ENCODE data around the gene KIF5A.
"Not testable (repeated sequence)": the region's sequence is repeated elsewhere in the genome, so short reads cannot be mapped to it uniquely, and the experiment has no call there.

The KIF5A gene

DNA sequence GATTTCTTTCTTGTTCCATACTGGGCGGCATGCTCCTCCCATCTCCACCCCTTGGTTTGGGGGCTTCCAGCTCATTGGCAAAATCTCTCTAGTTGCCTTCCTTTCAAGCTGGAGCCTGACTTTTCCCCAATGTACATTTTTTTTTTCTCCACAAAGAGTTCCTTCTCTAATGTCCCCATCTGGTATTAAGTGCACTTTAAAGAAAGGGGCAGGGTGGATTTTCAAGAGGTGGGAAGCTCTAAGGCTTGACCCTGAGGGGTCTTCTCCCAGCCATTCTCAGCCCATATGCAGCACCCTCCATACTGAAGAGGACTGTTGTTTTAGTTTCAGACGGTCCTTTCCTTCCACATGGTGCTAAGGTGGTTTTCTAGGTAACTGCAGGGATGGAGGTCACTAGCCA is 35.3 kb downstream of the KIF5A start:
- no peak for DNase-seq

DNA sequence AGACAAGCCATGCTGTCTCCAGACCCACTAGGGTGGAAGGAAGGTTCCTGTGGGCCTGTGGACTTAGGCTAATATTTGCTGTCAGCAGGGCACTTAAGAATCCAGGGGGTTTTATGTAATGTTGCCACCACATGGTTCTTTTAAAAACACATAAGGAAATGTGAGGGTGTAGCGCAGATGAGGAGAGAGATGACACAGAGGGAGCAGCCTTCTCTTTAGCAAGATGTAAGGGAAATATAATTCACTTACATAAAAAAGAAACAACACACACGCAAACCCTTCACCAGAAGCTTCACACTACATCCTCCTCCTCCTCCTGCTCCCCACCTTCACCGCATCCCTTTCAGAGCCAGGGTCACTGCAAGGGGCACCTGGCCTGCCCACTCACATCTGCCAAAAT is 36.3 kb downstream of the KIF5A start:
- DNase-seq = no peak

DNA sequence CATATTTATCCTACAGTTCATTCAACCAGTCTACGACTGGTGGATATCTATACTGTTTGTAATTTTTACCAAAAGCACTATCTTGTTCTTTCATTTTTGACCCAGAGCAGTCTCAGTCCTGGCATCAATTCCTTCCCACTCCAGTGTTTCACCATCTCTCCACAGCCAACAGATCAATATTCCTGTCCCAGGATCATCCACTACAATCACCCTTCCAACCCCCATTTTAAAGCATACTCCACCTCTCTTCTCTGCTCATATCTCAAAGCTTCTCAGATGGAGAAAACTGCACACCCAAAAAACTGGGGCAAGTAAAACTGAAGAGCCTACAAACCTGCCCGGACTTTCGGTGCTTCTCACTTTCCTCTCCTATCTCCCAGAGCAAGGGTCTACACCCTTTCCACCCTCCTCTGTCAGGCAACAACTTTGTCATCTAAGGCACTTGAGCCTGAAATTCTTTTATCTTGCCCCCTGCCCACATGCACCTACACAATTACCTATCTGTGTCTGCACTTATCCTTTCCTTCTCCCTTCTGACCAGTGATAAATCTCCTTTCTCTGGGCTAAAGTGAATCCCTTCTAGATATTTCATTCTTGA is 37.1 kb downstream of the KIF5A start:
- DNase-seq = no peak

DNA sequence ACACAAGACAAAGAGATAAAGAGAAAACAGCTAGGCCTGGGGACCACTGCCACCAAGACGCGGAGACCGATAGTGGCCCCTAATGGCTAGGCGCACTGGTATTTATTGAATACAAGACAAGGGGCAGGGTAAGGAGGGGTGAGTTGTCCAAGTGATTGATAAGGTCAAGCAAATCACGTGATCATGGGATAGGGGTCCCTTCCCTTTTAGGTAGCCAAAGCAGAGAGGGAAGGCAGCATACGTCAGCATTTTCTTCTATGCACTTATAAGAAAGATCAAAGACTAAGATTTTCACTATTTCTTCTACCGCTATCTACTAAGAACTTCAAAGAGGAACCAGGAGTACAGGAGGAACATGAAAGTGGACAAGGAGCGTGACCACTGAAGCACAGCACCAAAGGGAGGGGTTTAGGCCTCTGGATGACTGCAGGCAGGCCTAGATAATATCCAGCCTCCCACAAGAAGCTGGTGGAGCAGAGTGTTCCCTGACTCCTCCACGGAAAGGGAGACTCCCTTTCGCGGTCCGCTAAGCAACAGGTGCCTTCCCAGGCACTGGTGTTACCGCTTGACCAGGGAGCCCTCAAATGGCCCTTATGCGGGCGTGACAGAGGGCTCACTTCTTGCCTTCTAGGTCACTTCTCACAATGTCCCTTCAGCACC is 39.2 kb downstream of the KIF5A start:
- not testable (repeated sequence) for DNase-seq

DNA sequence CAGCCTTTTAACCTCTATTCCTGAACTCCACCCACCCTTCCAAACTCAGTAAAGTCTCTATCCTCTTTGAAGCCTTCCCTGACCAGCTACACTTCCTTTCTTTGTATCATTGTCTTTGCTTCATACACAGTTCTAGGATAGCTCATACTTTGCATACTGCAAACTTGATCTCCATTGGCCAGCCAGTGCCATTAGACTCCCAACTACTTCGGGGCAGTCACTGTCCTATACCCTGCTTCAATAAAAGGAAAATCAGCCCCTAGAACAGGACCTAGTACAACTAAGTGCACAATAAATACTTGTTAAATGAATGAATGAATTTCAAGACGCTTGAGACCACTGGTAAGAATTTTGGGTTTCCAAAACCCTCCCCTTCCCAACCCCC is 40.6 kb downstream of the KIF5A start:
- no peak for DNase-seq

DNA sequence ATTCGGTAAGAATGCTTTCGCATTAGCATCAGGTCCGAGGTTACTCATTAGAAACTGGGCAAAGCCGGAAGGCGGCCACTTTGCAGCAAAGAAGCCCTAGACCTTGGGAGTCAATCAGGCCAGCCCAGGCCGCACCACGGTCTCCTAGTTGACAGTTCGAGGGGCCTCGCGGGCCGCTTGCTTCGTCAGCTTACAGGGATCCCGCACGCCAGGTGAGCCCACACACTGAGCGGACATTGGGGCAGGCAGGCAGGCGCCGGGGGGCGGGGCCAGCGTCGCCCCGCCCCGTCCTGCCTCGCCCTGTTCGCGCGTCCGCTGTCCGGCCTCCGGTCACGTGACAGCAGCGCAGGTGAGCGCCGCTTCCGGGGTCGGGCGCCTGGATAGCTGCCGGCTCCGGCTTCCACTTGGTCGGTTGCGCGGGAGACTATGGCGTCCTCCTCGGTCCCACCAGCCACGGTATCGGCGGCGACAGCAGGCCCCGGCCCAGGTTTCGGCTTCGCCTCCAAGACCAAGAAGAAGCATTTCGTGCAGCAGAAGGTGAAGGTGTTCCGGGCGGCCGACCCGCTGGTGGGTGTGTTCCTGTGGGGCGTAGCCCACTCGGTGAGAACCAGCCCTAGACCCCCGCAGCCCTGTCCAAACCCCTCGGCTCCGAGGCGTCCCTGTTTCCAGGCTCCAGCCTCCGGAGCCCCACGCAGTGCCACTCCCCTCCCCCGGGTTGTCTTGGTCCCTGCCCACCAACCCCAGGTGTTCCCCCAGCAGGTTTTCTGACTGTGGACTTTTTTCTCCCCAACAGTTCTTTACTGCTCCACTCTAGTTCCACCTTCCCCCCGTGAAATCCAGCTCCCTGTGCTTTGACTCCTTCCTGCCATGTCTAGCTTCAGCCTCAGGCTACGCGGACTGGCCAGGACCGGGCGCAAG is 41.3 kb downstream of the KIF5A start, which contains the start of gene PIP4K2C:
Gene PIP4K2C, plus strand, starts transcription at position 329 of the 918 bp plus-strand sequence. Its CDS starts 98 bp downstream, at position 427.
- DNase-seq = peak; percentile 94

DNA sequence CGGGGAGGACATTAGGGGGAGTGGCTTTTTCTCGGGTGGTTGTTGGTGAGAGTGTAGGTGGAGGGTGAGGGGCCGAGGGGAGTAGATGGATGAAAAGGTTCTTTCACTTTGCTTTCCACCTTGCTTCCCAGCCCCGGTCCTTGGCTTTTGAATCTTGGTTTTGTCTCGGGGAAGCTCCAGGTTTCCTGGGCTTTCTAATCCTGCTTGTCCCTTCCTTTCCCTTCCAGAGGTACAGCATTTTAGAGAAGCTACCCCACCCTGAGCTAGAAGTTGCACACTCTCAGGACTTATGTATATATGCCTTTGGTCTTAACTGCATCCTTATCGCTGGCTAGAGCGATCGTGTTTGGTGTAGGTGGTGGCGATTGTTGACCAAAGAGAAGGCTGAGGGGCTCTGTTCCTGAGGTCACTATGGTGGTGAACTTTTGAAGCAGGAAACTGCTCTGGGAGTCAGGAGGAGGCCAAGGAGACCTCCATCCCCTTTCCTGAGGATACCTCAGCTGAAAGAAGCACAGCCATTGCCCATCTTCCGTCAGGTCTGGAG is 42.0 kb downstream of the KIF5A start:
- no peak for DNase-seq

DNA sequence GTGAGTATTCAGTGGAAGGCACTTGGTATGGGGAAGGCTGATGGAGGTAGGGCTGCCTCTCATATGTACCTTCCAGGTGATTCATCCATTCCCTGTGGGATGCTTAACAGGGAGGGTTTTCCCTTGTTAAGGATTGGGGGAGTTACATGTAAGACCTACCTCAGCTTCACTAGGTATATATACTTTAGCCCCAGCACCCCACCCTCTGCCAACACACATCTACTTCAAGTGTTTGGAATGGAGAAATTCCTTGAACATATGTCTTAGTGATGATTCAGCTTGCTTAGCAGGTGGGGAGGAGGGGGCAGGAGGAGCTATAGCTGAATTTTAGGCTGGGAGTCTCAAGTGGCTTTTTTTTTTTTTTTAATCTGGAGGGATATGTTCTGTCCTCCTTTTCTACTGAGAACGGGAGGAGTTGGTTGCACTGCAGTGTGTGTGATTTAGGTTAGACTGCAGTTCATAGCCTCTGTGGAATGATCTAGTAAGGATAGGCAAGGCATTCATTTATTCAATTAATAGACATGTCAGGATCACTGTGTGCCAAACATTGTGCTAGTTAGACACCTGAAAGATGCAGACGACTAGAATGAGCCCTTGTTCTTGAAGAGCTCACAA is 42.8 kb downstream of the KIF5A start:
- DNase-seq = no peak

DNA sequence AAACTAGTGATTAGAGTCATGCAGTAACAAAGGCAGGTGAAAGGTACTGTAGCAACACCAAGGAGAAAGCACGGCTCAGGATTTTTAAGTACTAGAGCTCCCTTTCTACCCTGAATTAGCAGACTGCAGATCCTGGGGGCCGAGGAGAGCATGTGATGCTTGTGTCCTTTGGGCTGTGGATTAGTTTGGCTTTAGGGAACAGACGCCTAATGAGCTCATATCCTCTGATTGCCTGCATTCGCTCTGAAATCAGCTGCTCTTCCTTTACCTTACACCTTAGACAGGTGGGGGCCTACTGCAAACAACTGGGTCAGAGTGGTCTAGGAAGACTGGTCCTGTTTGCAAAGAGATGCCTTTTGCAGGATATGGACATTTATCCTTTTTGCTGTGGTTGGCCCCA is 43.3 kb downstream of the KIF5A start:
- DNase-seq = no peak

DNA sequence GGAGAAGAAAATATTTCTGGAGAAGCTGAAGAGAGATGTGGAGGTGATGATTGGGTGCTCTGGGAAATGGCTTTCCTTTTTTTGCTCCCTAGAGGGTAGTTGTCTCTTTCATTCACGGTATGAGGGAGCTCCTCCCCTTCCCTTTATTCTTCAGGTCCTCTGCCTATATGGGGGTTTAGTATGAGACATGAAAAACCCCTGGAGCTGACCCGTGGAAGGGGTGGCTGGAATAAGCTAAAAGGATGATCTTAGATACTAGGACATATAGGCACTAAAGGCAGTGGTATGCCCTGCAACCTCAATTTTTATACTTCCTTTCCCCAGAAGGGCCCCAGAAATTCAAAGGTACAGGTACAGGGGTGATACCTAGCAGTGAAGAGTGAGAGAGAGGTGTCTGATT is 50.6 kb downstream of the KIF5A start:
- no peak for DNase-seq

DNA sequence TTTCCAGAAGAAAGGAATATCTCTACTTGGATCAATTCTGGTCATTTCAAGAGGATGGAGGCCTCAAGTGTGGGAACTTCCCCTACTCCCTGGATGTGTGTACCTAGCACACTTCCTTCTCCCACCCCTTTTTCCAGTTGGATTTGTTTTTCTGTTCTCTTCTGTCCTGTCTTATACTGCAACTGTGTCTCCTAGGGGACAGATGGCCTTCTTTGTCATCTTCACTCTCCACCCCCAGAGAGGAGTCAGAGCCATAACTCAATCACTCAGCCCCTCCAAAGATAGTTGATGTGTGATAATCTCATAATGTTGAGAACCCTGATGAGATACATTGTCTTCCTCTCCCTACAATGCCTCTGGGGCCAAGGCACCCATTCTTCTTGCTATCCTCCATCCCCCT is 52.7 kb downstream of the KIF5A start:
- no peak for DNase-seq

DNA sequence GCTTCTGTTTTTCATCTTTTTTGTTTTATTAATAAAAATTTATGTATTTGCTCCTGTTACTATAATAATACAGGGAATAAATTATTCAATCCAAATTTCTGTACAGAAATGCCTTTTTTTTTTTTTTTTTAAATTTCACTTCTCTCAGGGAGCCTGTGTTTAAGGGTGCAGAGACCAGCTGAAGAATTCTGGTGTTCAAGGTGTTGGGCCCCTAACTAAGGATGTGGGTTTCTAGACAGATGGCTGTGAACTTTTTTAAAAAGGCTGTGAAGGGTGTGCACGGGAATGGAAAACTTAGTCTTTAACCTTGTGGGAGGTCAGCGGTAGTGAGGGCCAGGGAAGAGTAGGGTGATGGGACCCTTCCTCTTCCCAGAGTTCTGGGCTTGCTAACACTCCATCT is 53.5 kb downstream of the KIF5A start:
- DNase-seq = no peak

DNA sequence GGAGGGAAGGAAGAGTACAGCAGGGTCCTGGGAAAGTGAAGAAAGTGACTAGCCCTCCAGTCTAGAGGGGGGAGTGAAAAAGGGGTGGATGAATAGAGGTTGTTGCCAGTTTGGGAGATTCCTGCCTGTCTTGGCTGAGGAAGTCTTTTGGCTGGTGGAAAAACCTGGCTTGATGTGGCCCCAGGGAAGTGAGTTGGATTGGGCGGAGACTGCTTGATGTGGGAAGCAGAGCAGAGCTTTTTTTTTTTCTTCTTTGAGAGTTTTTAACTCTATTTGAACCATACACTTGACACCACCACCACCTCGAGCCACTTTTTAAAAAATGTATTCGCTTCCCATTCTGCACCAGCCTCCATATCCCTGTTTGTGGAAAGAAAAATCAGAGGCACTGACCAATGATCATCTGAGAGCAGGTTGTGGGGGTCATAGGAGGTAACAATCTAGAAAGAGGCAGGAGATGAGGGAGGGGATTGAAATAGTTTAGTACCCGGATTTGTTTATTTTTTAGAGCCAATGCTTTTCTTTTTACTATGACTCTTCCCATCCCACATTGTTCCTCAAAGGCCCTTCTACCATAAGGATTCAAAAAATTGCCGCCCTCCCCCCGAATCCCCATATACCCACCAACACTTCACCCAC is 54.1 kb downstream of the KIF5A start:
- peak; percentile 1 for DNase-seq

DNA sequence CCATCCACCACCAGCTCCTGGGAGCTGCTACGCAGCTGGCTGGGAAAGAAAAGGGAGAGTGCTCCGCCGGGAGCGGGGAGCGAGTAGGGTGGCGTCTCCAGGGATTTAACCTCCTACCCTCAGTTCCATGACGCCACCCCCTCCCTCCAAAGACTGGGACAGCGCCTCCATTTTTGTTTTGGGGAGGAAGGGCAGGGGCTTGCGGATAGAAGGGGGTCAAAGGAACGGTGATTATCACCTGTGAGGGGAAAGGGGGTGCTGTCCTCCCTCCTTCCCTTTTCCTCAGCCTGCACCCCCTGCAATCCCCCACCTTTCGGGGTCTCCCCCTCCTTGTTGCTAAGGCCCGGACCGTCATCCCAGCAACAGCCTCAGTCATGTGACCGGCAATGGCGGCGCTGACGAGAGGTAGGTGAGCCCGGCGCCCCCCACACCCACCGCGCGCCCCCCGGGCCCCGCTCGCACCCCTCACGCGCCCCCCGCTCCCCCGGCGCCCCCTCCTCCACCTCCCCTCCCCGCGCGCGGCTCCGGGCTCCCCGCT is 54.7 kb downstream of the KIF5A start, which contains the start of gene DTX3:
Gene DTX3, plus strand, starts transcription at position 371 of the 538 bp plus-strand sequence. CDS start 1,694 bp downstream, outside the sequence.
- peak; percentile 38 for DNase-seq

DNA sequence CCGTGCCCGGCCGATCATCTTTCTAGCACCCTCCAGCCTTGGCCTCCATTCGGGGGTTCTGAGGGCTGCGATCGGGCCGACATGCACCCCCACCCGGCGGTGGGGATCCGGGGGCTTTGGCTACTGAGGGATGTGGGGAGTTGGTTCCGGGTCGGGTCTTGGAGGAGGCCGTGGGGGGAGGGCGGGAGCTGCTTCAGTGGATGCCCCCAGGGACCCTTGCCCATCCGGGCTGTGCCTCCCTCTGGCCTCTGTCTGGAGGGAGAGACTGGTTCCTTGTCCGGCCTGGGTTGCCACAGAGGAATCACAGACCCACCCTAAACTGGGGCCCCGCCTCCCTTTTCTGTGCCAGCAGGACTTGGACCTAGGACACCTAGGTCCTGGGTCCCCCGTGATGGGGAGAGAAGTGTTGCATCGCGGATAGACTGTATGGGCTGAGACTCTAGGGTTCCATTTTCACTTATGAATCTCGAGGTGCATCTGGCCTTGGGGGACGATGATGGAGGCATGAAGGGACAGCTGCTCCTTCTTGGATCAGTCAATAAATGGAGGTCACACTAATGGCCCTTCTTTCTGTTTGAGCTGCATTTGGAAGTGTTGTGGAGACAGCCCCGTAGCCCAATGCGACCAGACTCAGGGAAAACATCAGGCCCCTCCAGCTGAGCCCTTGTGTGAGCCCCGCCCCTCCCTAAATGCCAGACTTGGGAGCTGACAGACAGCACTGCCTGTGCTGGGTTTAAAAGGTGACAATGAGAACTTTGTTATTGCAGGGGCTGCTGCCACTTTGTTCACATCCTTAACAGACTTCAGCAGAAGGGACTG is 55.4 kb downstream of the KIF5A start:
- no peak for DNase-seq

DNA sequence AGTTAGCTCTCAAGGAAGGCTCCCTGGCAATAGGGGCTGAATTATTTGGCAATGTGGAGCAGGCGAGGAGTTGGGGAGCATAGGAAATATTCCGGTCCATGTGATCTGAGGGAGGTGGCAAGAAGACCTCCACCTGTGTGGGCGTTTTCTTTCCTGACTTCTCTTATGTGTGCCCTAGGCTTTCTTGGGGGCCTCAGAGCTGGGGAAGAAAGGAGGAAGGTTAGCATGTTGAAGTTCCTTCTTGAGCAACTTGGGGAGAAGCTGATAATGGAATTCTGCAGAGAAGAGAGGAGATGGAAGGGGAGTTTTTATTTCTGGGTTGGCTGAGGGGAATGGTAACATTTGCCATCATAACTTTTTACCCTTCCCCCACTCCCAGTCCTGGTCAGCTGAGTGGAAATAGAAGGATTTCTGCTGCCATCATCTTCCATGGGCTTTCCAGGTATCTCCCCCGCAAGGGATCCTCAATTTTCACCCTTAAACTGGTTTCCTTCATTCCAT is 56.0 kb downstream of the KIF5A start:
- no peak for DNase-seq

DNA sequence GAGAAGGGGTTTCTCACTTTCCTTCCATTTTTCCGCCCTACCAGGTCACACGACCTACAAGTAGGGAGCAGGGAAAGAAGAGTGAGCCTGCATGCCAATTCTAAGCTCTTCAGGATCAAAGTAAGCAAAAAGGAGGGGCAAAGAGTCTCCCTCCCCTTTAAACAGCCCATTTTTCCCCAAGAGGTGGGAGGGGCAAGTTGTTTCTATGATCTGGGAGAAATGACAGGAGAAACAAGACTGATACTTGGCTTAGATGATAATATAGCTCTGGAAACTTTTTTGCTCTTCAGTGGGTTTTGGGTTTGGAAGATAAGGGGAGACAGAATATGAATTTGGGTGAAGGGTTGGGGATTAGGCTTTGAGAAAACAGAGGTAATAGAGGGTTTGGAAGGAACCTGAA is 56.6 kb downstream of the KIF5A start:
- DNase-seq = no peak

DNA sequence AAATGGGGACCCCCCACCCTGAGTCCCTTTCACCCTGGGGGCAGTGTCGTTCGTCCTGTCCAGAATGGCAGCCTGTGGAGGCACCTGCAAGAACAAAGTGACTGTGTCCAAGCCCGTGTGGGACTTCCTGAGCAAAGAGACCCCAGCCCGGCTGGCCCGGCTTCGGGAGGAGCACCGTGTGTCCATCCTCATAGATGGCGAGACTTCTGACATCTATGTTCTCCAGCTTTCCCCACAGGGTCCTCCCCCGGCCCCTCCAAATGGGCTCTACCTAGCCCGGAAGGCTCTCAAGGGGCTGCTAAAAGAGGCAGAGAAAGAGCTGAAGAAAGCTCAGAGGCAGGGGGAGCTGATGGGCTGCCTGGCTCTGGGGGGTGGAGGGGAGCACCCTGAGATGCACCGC is 57.0 kb downstream of the KIF5A start:
- no peak for DNase-seq

DNA sequence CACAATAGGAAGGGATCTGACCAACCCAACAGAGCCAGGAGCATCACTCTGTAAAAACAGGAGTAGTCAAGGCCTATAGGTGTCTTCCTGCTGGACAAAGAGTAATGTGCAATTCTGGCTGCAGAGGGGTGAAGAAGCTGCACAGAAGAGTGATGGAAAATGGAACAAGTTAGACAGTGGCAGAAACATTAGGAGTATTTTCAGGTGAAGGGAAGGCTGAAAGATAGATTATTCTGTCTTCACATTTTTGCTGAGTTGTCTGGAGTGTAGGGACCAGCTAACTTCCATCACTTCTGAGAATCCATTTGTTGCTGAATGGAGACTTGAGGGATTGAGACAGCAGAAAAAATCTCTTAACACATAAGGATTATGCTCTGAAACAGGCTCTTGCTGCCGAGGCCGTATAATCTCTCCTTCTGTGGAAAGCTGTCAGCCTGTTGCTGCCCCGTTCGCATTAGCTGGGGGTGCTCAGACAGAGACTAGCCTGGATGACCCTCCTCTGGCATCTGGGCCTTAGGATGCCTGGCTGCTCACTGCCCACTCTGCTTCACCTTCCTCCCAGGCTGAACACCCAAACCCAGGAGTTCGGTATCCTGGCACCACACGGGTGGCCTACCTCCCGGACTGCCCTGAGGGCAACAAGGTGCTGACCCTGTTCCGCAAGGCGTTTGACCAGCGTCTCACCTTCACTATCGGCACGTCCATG is 58.3 kb downstream of the KIF5A start:
- no peak for DNase-seq

DNA sequence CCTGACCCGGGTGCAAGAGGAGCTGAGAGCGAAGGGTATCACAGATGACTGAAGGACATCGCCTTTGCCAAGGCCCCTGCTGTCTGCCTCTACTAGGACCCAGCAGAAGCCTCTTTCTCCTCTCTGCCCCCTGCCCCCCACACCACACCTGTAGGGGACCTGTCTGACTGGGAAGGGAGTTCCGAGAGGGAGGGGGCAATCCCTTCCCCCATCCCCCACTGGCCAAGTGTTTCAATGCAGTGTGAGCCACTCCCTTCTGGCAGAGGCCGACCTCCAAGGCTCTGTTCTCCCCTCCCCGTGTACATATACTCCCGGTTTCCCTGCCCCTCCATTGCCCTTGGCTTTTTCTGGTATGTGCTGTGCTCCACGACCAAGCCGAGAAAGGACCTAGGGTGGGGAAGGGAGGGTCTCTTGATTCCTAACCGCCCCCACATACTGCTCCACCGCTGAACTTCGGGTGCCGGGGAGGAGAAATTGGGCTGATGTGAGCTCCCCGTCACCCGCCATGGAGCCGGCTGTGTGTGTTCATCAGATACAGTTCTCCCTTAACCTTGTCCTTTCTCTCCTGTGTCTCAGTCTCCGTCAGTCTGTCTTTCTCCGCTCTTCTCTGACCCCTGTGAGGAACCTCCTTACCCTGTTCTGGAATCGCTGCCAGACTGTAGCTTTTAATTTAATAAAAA is 59.4 kb downstream of the KIF5A start:
- DNase-seq = no peak

Data from NCI-H774 (cell line).